K562 (cell line): ENCODE data around the gene LY6G6F. TPM values are rescaled to one million over a fixed set of nuclear protein-coding genes. Genes with fewer than 3 reads are reported as not detected.

ENCODE experiments used
- BRD9 ChIP-seq: fragments of 450-650 bp; IDR thresholded peaks from 2 replicates; pipeline ENCODE4 v1.6.1; 2018; ENCODE audit warnings: low read depth; ENCODE audit not compliant: partially characterized antibody
- CREBBP ChIP-seq: IDR thresholded peaks from one replicate; pipeline ENCODE4 v1.6.1; 2012; ENCODE audit warnings: low read depth, mild to moderate bottlenecking, control low read depth, inconsistent platforms, low read length
- DACH1 ChIP-seq: fragments of 450-650 bp; IDR thresholded peaks from 2 replicates; pipeline ENCODE4 v1.6.1; 2018; ENCODE audit not compliant: partially characterized antibody
- EP300 ChIP-seq: IDR thresholded peaks from 2 replicates; pipeline ENCODE4 v1.6.1; 2012; ENCODE audit warnings: low read length, improper control_type of control experiment
- HCFC1 ChIP-seq: IDR thresholded peaks from 2 replicates; pipeline ENCODE4 v1.6.1; 2012; ENCODE audit warnings: low read depth, low read length, improper control_type of control experiment
- HIVEP1 ChIP-seq: fragments of 250-450 bp; sonication (Bioruptor Pico); IDR thresholded peaks from 2 replicates; pipeline ENCODE4 v1.4.0; 2020; ENCODE audit warnings: mild to moderate bottlenecking
- HLTF ChIP-seq: fragments of 450-650 bp; IDR thresholded peaks from 2 replicates; pipeline ENCODE4 v1.6.1; 2016
- KDM2B ChIP-seq: fragments of 250-450 bp; sonication (Bioruptor Pico); IDR thresholded peaks from 2 replicates; pipeline ENCODE4 v1.8.0; 2021; ENCODE audit warnings: mild to moderate bottlenecking, moderate library complexity
- POU5F1 ChIP-seq: fragments of 150-350 bp; IDR thresholded peaks from 2 replicates; pipeline ENCODE4 v1.6.1; 2014; ENCODE audit warnings: borderline replicate concordance, low read length, low read depth, mild to moderate bottlenecking; ENCODE audit not compliant: partially characterized antibody
- RAD21 ChIP-seq, 2 experiments: fragments of 250-450 bp in 1 of 2; fragments of 450-650 bp in 1 of 2; sonication (Bioruptor Pico) in 1 of 2; formaldehyde crosslinking in 1 of 2; IDR thresholded peaks in 1 of 2; conservative IDR thresholded peaks in 1 of 2; 2 replicates each; pipeline versions ENCODE4 v1.4.0 to v1.8.0; 2020 to 2022; ENCODE audit warnings: mild to moderate bottlenecking in 2 of 2, moderate library complexity in 1 of 2
- SUPT5H ChIP-seq: fragments of 450-650 bp; IDR thresholded peaks from 2 replicates; pipeline ENCODE4 v1.6.1; 2016
- TEAD1 ChIP-seq, 2 experiments: fragments of 450-650 bp in 1 of 2; sonication (generic) in 1 of 2; formaldehyde crosslinking; IDR thresholded peaks; 2 replicates each; pipeline versions ENCODE4 v1.4.0 to v1.8.0; 2020 to 2022; ENCODE audit warnings: mild to moderate bottlenecking in 2 of 2, missing genetic modification reagents in 1 of 2
- TFE3 ChIP-seq: fragments of 450-650 bp; formaldehyde crosslinking; IDR thresholded peaks from 2 replicates; pipeline ENCODE4 v1.4.0; 2020; ENCODE audit warnings: mild to moderate bottlenecking, mixed read lengths
- ZBTB1 ChIP-seq: sonication (generic); formaldehyde crosslinking; IDR thresholded peaks from 2 replicates; pipeline ENCODE4 v1.8.1; 2023; ENCODE audit warnings: missing genetic modification reagents, low read depth, mild to moderate bottlenecking, borderline replicate concordance
- ZNF174 ChIP-seq: fragments of 250-450 bp; sonication (Bioruptor Pico); IDR thresholded peaks from 2 replicates; pipeline ENCODE4 v1.4.0; 2020; ENCODE audit warnings: mild to moderate bottlenecking
- ZNF232 ChIP-seq: sonication (generic); formaldehyde crosslinking; IDR thresholded peaks from 2 replicates; pipeline ENCODE4 v1.8.0; 2022; ENCODE audit warnings: mild to moderate bottlenecking, missing genetic modification reagents
- ZNF274 ChIP-seq: IDR thresholded peaks from 2 replicates; pipeline ENCODE4 v1.6.1; 2011; ENCODE audit warnings: low read depth, mild to moderate bottlenecking, low read length, moderate library complexity, borderline replicate concordance
- polyA plus RNA-seq, 8 experiments: library from polyadenylated mRNA; depleted of rRNA in 4 of 8; stranded (reverse) in 5 of 8; unstranded in 3 of 8; fragments of >200 nt; fragmentation: Nextera tagmentation in 2 of 8; fragmentation: Illumina TruSeq in 1 of 8; extraction: Ambion mirVana in 2 of 8; extraction: Trizol in 1 of 8; gene quantifications; 2 replicates each; pipeline versions ENCODE4 v1.2.1 to v1.2.3, GENCODE V29; 2011 to 2014; ENCODE audit warnings: inconsistent platforms in 1 of 8, missing spikeins in 1 of 8
- total RNA-seq, 7 experiments: library from RNA; depleted of rRNA in 6 of 7; stranded (reverse); fragments of >200 nt in 6 of 7; fragmentation: Illumina TruSeq in 2 of 7; extraction: Trizol in 2 of 7; gene quantifications; 2 replicates each; pipeline versions ENCODE4 v1.2.1 to v1.2.3, GENCODE V29; 2011 to 2021; ENCODE audit warnings: low replicate concordance in 1 of 7
- TF ChIP-seq, protein P1 (sequence below): fragments of 250-450 bp; sonication (Bioruptor Pico); IDR thresholded peaks from 2 replicates; pipeline ENCODE4 v1.5.0; 2021; ENCODE audit warnings: mild to moderate bottlenecking, borderline replicate concordance
- TF ChIP-seq, protein P2 (sequence below), 2 experiments: fragments of 250-450 bp in 1 of 2; fragments of 450-650 bp in 1 of 2; sonication (Bioruptor Pico) in 1 of 2; IDR thresholded peaks; 2 replicates each; pipeline versions ENCODE4 v1.6.1 to v1.8.0; 2016 to 2021; ENCODE audit warnings: mild to moderate bottlenecking in 2 of 2, moderate library complexity in 2 of 2, missing compliant biosample characterization in 1 of 2, missing genetic modification characterization in 1 of 2
- TF ChIP-seq, protein P3 (sequence below): fragments of 450-650 bp; formaldehyde crosslinking; IDR thresholded peaks from 2 replicates; pipeline ENCODE4 v1.4.0; 2022; ENCODE audit warnings: mild to moderate bottlenecking, moderate library complexity
- TF ChIP-seq, protein P4 (sequence below): fragments of 450-650 bp; formaldehyde crosslinking; IDR thresholded peaks from 2 replicates; pipeline ENCODE4 v1.4.0; 2022; ENCODE audit warnings: missing genetic modification characterization

LY6G6F gene
- total and polyA plus RNA-seq, 9 of the 15 experiments (the other 6 are each of a cell fraction or from before 2014, with no cell fraction given): 0.14 to 0.50 (median 0.28) TPM; not detected in 2

DNA sequence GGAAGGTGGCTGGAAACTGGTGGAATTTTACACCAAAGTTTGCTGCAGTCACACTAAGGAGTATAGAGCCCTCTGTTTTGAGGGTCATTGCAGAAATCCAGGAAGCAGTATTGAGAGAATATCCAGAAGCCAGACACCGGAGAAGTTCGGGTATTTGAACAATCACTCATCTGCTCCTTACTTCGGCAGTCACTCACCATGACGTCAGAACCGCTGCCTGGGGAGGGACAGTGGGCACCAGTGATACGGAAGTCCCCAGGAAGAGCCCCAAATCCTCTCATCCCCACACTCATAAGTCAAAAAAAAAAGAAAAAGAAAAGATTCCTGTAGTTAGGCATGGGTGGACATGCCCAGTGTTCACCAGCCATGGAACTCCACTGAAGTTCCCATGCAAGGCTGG lies 29.8 kb upstream of the LY6G6F start (continued):
- no peak for TF ChIP-seq TFE3 (CRISPR knock-in tag)
- no peak for TF ChIP-seq DACH1
- no peak for TF ChIP-seq SUPT5H
- no peak for TF ChIP-seq ZNF274
- TF ChIP-seq ZNF174: no peak
- no peak for TF ChIP-seq ZBTB1 (CRISPR knock-in tag)
- no peak for TF ChIP-seq EP300
- no peak for TF ChIP-seq ZNF232 (CRISPR knock-in tag)
- no peak for TF ChIP-seq BRD9
- no peak for TF ChIP-seq HIVEP1 (CRISPR knock-in tag)
- peak in 1 of 2 experiments; percentile 52; a peak in 1 of 4 replicates for TF ChIP-seq TEAD1 (CRISPR knock-in tag; IDR thresholded peaks at IDR 0.05)
- no peak for TF ChIP-seq RAD21 (CRISPR knock-in tag; conservative IDR thresholded peaks at IDR 0.05 in 1 of 2, IDR thresholded peaks at IDR 0.05 in 1 of 2)
- TF ChIP-seq CREBBP: no peak
- TF ChIP-seq, protein P1, sequence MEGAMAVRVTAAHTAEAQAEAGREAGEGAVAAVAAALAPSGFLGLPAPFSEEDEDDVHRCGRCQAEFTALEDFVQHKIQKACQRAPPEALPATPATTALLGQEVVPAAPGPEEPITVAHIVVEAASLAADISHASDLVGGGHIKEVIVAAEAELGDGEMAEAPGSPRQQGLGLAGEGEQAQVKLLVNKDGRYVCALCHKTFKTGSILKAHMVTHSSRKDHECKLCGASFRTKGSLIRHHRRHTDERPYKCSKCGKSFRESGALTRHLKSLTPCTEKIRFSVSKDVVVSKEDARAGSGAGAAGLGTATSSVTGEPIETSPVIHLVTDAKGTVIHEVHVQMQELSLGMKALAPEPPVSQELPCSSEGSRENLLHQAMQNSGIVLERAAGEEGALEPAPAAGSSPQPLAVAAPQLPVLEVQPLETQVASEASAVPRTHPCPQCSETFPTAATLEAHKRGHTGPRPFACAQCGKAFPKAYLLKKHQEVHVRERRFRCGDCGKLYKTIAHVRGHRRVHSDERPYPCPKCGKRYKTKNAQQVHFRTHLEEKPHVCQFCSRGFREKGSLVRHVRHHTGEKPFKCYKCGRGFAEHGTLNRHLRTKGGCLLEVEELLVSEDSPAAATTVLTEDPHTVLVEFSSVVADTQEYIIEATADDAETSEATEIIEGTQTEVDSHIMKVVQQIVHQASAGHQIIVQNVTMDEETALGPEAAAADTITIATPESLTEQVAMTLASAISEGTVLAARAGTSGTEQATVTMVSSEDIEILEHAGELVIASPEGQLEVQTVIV (CRISPR knock-in tag): no peak
- no peak for TF ChIP-seq HCFC1
- TF ChIP-seq, protein P2, sequence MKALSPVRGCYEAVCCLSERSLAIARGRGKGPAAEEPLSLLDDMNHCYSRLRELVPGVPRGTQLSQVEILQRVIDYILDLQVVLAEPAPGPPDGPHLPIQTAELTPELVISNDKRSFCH (CRISPR knock-in tag; IDR thresholded peaks at IDR 0.05): no peak
- TF ChIP-seq, protein P2 (tag; IDR thresholded peaks at IDR 0.05): no peak
- TF ChIP-seq, protein P3, sequence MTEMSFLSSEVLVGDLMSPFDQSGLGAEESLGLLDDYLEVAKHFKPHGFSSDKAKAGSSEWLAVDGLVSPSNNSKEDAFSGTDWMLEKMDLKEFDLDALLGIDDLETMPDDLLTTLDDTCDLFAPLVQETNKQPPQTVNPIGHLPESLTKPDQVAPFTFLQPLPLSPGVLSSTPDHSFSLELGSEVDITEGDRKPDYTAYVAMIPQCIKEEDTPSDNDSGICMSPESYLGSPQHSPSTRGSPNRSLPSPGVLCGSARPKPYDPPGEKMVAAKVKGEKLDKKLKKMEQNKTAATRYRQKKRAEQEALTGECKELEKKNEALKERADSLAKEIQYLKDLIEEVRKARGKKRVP (CRISPR knock-in tag): 0 out of 2 replicates have a peak, but pooled peaks have one; percentile 16
- TF ChIP-seq, protein P4, sequence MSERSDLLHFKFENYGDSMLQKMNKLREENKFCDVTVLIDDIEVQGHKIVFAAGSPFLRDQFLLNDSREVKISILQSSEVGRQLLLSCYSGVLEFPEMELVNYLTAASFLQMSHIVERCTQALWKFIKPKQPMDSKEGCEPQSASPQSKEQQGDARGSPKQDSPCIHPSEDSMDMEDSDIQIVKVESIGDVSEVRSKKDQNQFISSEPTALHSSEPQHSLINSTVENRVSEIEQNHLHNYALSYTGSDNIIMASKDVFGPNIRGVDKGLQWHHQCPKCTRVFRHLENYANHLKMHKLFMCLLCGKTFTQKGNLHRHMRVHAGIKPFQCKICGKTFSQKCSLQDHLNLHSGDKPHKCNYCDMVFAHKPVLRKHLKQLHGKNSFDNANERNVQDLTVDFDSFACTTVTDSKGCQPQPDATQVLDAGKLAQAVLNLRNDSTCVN (CRISPR knock-in tag): no peak
- TF ChIP-seq HLTF: no peak
- TF ChIP-seq KDM2B: no peak
- no peak for TF ChIP-seq POU5F1
